HAP-1 (cell line): ENCODE results near the gene MBIP.
"Not testable (repeated sequence)": the region's sequence is repeated elsewhere in the genome, so short reads cannot be mapped to it uniquely, and the experiment has no call there.

ENCODE experiments used
- DNase-seq, 2 experiments: peaks; one replicate each; pipeline ENCODE4 v3.0.0-alpha.2; 2016 to 2020; ENCODE audit warnings: low spot score in 2 of 2
- H3K27me3 ChIP-seq: fragments of 250-450 bp; sonication (Bioruptor Pico); 2 replicates; pipeline ENCODE4 v1.5.1; 2020; ENCODE audit warnings: low read depth, mild to moderate bottlenecking, moderate library complexity
- H3K36me3 ChIP-seq: fragments of 250-450 bp; sonication (Bioruptor Pico); replicated peaks from 2 replicates; pipeline ENCODE4 v1.5.1; 2020; ENCODE audit warnings: mild to moderate bottlenecking
- H3K4me1 ChIP-seq: fragments of 250-450 bp; sonication (Bioruptor Pico); 2 replicates; pipeline ENCODE4 v1.5.1; 2020; ENCODE audit warnings: mild to moderate bottlenecking
- H3K4me3 ChIP-seq: fragments of 250-450 bp; sonication (Bioruptor Pico); 2 replicates; pipeline ENCODE4 v1.5.1; 2020; ENCODE audit warnings: mild to moderate bottlenecking, moderate library complexity
- H3K9me3 ChIP-seq: fragments of 250-450 bp; sonication (Bioruptor Pico); 2 replicates; pipeline ENCODE4 v1.5.1; 2020; ENCODE audit warnings: mild to moderate bottlenecking, moderate library complexity
- in situ Hi-C: fragments of 300-500 bp; cut with MboI; formaldehyde crosslinking; loops from 3 replicates; pipeline ENCODE4 v1.14.3; 2020; ENCODE audit warnings: low sequenced_read_pairs, inconsistent platforms, mixed read lengths

The MBIP gene

GRCh38 chr14:36320200-36320896, at the start of gene MBIP:
MBIP (minus strand) TSS chr14:36320637; CDS start chr14:36320588, 49 bp downstream.
- H3K36me3 ChIP-seq: no peaks in the 10 kb centered on the region
- H3K9me3 ChIP-seq: no peaks in the 10 kb centered on the region
- in situ Hi-C loops: no loop called here
- peak; percentile 94 to 97 for DNase-seq
- H3K27me3 ChIP-seq: no peaks in the 10 kb centered on the region
- H3K4me1 ChIP-seq: peaks cover 21% of the 10 kb centered on the region
- H3K4me3 ChIP-seq: peak within 1 kb of the TSS; percentile 81

GRCh38 chr14:36367985-36368774, 47.7 kb upstream of the MBIP start:
- in situ Hi-C loops: no loop called here
- Histone ChIP-seq H3K36me3 (no peaks in the 10 kb centered on the region), H3K9me3 (no peaks in the 10 kb centered on the region), H3K4me1 (no peaks in the 10 kb centered on the region; the same call in 1 of the 2 replicates), H3K4me3 (no peak overlapping the region), H3K27me3 (no peaks in the 10 kb centered on the region)
- DNase-seq: no peak

- Histone ChIP-seq H3K27me3 (no peaks in the 10 kb centered on the region), H3K9me3 (no peaks in the 10 kb centered on the region), H3K4me1 (no peaks in the 10 kb centered on the region; the same call in 1 of the 2 replicates), H3K36me3 (no peaks in the 10 kb centered on the region), H3K4me3 (no peak overlapping the region)
- DNase-seq: peak in 1 of 2 experiments; percentile 13
- in situ Hi-C loops: no loop called here
Measured at GRCh38 chr14:36365766-36366165, 45.3 kb upstream of the MBIP start.

GRCh38 chr14:36363704-36364103, 43.3 kb upstream of the MBIP start:
- no peaks in the 10 kb centered on the region for H3K9me3 ChIP-seq
- no peak for DNase-seq
- no peaks in the 10 kb centered on the region; the same call in 1 of the 2 replicates for H3K4me1 ChIP-seq
- no peak overlapping the region for H3K4me3 ChIP-seq
- in situ Hi-C loops: no loop called here
- no peaks in the 10 kb centered on the region for H3K36me3 ChIP-seq
- no peaks in the 10 kb centered on the region for H3K27me3 ChIP-seq

- no peak for DNase-seq
- H3K9me3 ChIP-seq: no peaks in the 10 kb centered on the region
- H3K36me3 ChIP-seq: no peaks in the 10 kb centered on the region
- H3K27me3 ChIP-seq: no peaks in the 10 kb centered on the region
- no peaks in the 10 kb centered on the region; the same call in 1 of the 2 replicates for H3K4me1 ChIP-seq
- no peak overlapping the region for H3K4me3 ChIP-seq
- in situ Hi-C loops: no loop called here
Measured at GRCh38 chr14:36362648-36363047, 42.2 kb upstream of the MBIP start.

- no peaks in the 10 kb centered on the region for H3K27me3 ChIP-seq
- peaks cover 6% of the 10 kb centered on the region; the same call in 1 of the 2 replicates for H3K9me3 ChIP-seq
- in situ Hi-C loops: no loop called here
- H3K4me1 ChIP-seq: no peaks in the 10 kb centered on the region
- H3K36me3 ChIP-seq: no peaks in the 10 kb centered on the region
- no peak for DNase-seq
- H3K4me3 ChIP-seq: no peak overlapping the region
Measured at GRCh38 chr14:36361210-36361853, 40.9 kb upstream of the MBIP start.

GRCh38 chr14:36356862-36357261, 36.4 kb upstream of the MBIP start:
- Histone ChIP-seq H3K9me3 (peaks cover 6% of the 10 kb centered on the region; the same call in 1 of the 2 replicates), H3K36me3 (no peaks in the 10 kb centered on the region), H3K4me1 (no peaks in the 10 kb centered on the region), H3K4me3 (no peak overlapping the region), H3K27me3 (no peaks in the 10 kb centered on the region)
- DNase-seq: no peak
- in situ Hi-C loops: no loop called here

- Histone ChIP-seq H3K9me3 (no peaks in the 10 kb centered on the region), H3K27me3 (no peaks in the 10 kb centered on the region), H3K4me3 (no peak overlapping the region), H3K4me1 (no peaks in the 10 kb centered on the region), H3K36me3 (no peaks in the 10 kb centered on the region)
- in situ Hi-C loops: no loop called here
- no peak for DNase-seq
Measured at GRCh38 chr14:36346052-36346451, 25.6 kb upstream of the MBIP start.

GRCh38 chr14:36344211-36344610, 23.8 kb upstream of the MBIP start:
- Histone ChIP-seq H3K4me1 (no peaks in the 10 kb centered on the region), H3K4me3 (no peak overlapping the region), H3K36me3 (no peaks in the 10 kb centered on the region), H3K27me3 (no peaks in the 10 kb centered on the region), H3K9me3 (no peaks in the 10 kb centered on the region)
- no peak for DNase-seq
- in situ Hi-C loops: no loop called here

GRCh38 chr14:36341811-36342210, 21.4 kb upstream of the MBIP start:
- H3K9me3 ChIP-seq, H3K27me3 ChIP-seq, H3K4me3 ChIP-seq, DNase-seq, in situ Hi-C loops, H3K4me1 ChIP-seq, H3K36me3 ChIP-seq: not testable (repeated sequence)

GRCh38 chr14:36340276-36340890, 19.9 kb upstream of the MBIP start:
- H3K36me3 ChIP-seq: no peaks in the 10 kb centered on the region
- H3K4me1 ChIP-seq: no peaks in the 10 kb centered on the region
- H3K27me3 ChIP-seq: no peaks in the 10 kb centered on the region
- no peak for DNase-seq
- no peaks in the 10 kb centered on the region for H3K9me3 ChIP-seq
- in situ Hi-C loops: no loop called here
- no peak overlapping the region for H3K4me3 ChIP-seq

- Histone ChIP-seq H3K4me3 (no peak overlapping the region), H3K36me3 (no peaks in the 10 kb centered on the region), H3K27me3 (no peaks in the 10 kb centered on the region), H3K9me3 (no peaks in the 10 kb centered on the region), H3K4me1 (no peaks in the 10 kb centered on the region)
- DNase-seq: no peak
- in situ Hi-C loops: no loop called here
Measured at GRCh38 chr14:36339816-36340215, 19.4 kb upstream of the MBIP start.

- H3K4me3 ChIP-seq: no peak overlapping the region
- DNase-seq: no peak
- H3K9me3 ChIP-seq: no peaks in the 10 kb centered on the region
- in situ Hi-C loops: no loop called here
- no peaks in the 10 kb centered on the region for H3K4me1 ChIP-seq
- H3K27me3 ChIP-seq: no peaks in the 10 kb centered on the region
- no peaks in the 10 kb centered on the region for H3K36me3 ChIP-seq
Measured at GRCh38 chr14:36333119-36333518, 12.7 kb upstream of the MBIP start.
